HuH-7 (cell line): ENCODE measurements around the gene THEMIS.
"Not testable (repeated sequence)": the region's sequence is repeated elsewhere in the genome, so short reads cannot be mapped to it uniquely, and the experiment has no call there.

Experiments used
- DNase-seq: peaks from one replicate; pipeline ENCODE4 v3.0.0; 2011; ENCODE audit warnings: low spot score

THEMIS gene, protein sequence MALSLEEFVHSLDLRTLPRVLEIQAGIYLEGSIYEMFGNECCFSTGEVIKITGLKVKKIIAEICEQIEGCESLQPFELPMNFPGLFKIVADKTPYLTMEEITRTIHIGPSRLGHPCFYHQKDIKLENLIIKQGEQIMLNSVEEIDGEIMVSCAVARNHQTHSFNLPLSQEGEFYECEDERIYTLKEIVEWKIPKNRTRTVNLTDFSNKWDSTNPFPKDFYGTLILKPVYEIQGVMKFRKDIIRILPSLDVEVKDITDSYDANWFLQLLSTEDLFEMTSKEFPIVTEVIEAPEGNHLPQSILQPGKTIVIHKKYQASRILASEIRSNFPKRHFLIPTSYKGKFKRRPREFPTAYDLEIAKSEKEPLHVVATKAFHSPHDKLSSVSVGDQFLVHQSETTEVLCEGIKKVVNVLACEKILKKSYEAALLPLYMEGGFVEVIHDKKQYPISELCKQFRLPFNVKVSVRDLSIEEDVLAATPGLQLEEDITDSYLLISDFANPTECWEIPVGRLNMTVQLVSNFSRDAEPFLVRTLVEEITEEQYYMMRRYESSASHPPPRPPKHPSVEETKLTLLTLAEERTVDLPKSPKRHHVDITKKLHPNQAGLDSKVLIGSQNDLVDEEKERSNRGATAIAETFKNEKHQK

GRCh38 chr6:127900935-127901334 lies at the start of gene THEMIS:
TSS of gene THEMIS (minus strand) at chr6:127901058. CDS start at chr6:127900932, 126 bp downstream.
- no peak for DNase-seq

DNA sequence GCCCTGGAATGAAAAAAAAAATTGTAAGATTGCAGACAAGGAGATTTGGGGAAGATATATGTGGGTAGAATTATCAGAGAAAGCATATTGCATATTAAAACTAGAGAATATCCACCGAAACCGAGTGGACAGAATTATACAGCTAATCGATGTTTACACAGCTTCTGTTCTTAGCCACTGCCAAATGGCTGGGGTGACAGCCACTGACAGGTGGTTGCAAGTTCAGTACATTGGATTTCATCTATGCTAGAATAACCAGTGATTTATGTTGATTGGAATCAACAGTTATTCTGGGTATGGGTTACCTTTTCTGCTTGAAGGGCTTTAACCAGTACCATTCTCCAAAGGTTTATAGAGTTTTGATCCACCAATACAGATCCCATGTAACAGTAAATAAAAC lies 48.4 kb upstream of the THEMIS start:
- DNase-seq: no peak

DNA sequence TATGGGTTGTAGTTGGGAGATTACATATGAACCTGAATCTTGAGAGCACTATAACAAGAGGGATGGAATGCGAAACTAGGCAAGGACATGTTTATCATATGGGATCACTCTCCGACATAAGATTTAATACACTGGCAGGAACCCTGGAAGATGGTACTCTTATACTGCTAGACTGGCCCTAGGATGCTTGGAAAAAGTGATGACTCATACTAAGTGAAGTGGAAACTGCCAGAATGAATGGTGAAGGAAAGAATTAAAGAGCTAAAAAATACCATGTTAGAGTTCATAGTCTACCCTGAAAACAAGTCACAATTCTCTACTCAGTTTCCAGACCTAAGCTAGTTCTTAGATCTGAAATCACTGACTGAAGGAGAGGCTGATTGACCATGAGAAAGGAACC lies 45.5 kb upstream of the THEMIS start:
- DNase-seq: no peak

GRCh38 chr6:127945434-127946097 lies 44.7 kb upstream of the THEMIS start:
- DNase-seq: no peak

DNA sequence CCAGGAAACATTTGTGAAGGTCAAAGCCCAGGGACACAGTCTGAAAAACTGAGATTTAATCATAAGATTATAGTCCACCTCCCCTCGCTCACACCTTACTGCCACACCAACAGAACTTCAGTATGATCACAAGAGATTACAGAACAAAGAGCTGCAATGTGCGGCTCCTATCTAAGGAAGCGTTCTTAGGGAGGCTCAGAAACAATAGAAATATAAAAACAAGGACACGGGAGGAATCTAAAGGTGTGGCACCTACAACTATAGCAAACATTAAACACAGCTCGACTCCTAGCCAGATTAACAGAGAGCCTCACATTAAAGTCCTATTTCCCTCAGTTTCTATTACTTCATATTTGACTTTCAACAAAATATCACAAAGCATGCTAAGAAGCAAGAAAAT lies 40.4 kb upstream of the THEMIS start:
- DNase-seq: no peak

GRCh38 chr6:127939442-127940066 lies 38.7 kb upstream of the THEMIS start:
- DNase-seq: no peak

DNA sequence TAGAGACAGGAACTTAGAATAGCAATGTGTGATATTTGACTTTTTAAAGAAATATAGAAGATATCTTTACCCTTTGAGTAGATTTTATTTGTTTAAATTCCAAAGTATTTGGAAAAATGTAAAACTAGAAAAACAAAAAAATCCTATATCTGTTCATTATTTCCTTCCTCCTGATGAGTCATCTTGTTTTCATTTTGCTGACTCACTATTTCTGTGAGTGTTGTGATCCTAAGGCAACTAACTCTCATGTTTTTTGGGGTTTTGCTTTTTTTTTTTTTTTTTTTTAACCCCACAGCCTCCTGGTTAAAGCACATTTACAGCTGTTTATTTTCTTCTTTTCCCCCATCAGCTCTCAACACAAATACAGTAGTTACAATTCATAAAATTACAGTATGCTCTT lies 37.8 kb upstream of the THEMIS start:
- DNase-seq: no peak

- DNase-seq: no peak
Measured at GRCh38 chr6:127937747-127938146, 36.9 kb upstream of the THEMIS start.

- DNase-seq: no peak
Measured at GRCh38 chr6:127937102-127937501, 36.2 kb upstream of the THEMIS start.

DNA sequence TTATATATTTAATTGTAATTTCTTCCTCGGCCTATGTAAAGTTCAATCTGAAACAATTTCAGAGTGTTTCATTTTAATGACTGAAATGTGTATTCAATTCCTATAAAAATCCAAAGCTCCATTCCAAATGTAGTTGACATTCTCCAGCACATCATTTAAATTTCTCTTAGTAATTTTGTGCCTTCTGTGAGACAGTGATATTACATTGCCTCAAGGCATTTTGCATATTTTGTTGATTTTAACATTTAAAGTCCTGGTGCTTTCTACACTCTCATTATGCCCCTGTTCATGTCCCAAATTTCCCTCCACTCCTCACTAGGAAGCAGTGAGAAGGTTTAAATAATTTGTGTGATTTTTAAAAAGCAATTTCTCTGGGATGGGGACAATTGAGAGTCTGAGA lies 34.1 kb upstream of the THEMIS start:
- DNase-seq: no peak

DNA sequence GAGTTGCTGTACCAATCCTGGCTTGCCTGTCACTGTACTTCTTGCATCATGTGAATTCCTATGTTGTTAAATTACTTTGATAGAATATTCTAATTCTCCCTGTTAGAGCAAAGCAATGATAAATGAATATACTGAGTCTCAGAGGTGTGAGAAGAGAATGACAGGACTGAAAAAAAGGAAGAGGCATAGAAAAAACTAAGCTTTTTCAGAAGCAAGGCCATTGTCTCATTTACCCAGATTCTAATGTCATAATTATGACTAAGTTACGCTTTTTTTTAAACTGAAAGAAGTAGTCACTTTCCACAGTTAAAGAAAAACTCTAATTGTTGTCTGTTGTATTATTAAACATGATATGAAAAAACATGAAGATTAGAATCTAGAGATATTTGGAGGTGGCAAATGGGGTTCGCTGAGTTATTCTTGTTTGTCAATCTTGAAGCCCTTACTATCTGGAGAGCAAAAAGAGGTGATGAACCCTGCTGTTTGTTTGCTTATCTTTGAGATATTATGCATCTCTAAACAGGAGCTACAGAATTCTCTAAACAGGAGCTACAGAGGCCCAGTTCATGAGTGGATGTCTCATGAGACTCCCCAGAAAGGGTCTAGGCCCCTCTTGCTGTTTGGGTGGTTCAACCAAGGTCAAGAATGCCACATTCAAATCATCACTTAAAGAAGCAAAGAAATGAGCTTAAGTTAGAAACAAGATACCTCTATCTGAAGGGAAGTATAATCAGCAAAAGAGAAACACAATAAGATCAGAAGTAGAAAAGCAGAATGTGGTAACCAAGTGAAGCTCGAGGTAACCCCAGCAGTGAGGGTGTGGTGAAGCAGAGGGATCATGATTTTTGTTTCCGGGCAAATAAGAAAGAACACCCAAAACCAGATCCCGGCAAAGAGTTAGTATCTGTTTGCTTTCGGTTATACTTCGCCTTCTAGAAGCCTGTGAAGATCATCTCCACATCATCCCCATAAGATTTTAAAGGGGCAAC lies 33.3 kb upstream of the THEMIS start:
- no peak for DNase-seq

- DNase-seq: no peak
Measured at GRCh38 chr6:127933137-127933536, 32.3 kb upstream of the THEMIS start.

- DNase-seq: no peak
Measured at GRCh38 chr6:127932708-127933107, 31.9 kb upstream of the THEMIS start.

DNA sequence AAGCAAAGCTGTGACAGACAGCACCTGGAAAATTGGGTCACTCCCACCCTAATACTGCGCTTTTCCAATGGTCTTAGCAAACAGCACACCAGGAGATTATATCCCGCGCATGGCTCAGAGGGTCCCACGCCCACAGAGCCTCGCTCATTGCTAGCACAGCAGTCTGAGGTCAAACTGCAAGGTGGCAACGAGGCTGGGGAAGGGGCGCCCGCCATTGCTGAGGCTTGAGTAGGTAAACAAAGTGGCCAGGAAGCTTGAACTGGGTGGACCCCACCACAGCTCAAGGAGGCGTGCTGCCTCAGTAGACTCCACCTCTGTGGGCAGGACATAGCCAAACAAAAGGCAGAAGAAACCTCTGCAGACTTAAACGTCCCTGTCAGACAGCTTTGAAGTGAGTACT lies 25.6 kb upstream of the THEMIS start:
- DNase-seq: not testable (repeated sequence)

DNA sequence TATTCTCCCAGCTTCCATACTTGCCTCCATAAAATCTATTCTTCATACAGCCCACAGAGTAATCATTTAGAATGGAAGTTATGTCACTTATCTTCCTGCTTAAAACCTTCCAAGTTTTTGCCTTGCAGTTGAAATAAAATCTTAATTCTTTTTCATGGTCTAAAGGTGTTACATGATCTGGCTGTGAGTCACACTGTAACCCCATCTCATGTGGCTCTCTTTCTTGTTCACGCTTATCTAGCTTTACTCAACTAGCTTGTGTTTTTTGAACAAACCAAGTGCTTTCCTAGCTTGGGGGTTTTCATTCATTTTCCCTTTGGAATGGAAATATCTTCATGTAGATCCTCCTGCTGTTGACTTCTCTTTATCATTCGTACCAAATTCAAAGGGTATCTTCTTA lies 23.6 kb upstream of the THEMIS start:
- no peak for DNase-seq

GRCh38 chr6:127924031-127924430 lies 23.2 kb upstream of the THEMIS start:
- no peak for DNase-seq

DNA sequence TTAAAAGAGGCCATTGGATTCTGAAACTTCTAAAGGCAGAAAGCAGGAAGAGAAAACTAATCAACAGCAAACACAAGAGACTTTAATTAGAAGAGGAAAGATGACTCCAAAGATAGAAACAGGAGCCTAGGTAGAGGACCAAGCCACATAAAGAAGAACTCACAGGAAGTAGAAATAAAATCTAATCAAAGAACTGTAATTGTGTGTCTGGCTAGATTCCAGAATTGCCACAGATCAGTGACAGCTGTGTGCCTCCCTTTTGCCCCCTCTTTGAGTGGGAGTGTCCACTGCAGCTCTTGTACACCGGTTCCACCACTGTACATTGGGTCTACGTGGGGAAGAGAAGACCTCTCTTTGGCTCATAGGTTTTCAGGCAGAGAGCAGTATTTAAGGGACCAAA lies 22.3 kb upstream of the THEMIS start:
- no peak for DNase-seq

DNA sequence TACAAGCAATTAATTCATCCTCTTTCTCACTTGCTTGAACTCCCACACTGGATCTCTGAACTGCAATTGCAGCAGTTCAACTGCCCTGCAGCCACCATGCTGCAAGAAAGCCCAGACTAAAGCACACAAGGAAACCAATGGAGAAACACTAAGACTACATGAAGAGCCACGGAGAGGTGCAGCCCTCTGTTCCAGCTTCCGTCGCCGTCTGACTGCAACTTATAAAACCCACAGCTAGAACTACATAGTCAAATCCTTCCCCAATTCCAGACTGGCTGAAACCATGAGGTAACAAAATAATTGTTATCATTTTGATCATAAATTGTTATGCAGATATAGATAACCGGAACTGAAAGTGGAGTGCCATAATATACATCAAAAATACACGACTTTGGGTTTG lies 21.1 kb upstream of the THEMIS start:
- DNase-seq: no peak

- no peak for DNase-seq
Measured at GRCh38 chr6:127920804-127921203, 19.9 kb upstream of the THEMIS start.

GRCh38 chr6:127918506-127919427 lies 17.9 kb upstream of the THEMIS start:
- DNase-seq: no peak
